M059J (cell line): ENCODE data around the gene UPF1. TPM values are rescaled to one million over a fixed set of nuclear protein-coding genes. Genes with fewer than 3 reads are reported as not detected.

Experiments used
- total RNA-seq: library from RNA; depleted of rRNA; stranded (reverse); fragments of >200 nt; shearing (Covaris generic); gene quantifications from 2 replicates; pipeline ENCODE4 v1.2.3, GENCODE V29; 2014; rRNA removed

Gene UPF1
- total RNA-seq, 1 experiment from 2014 or later = 131 TPM

Other genes with a start within 250 kb of the UPF1 start
- 62.5 and 89.3 TPM in 2 replicates for gene REX1BD, start 243.2 kb upstream of the UPF1 start, total RNA-seq
- 0.49 and 0.57 TPM in 2 replicates for gene CRLF1, start 225.2 kb upstream of the UPF1 start, total RNA-seq
- gene TMEM59L, start 219.1 kb upstream of the UPF1 start, total RNA-seq = 0.05 TPM in 1 of 2 replicates, not detected in the other
- gene KLHL26, start 194.9 kb upstream of the UPF1 start, total RNA-seq = 2.2 and 3.6 TPM in 2 replicates
- gene CRTC1, start 148.3 kb upstream of the UPF1 start, total RNA-seq = 0.64 and 2.8 TPM in 2 replicates
- gene COMP, start 40.7 kb upstream of the UPF1 start, total RNA-seq = not detected in 2 replicates
- 0.98 and 1.1 TPM in 2 replicates for gene CERS1, start 64.2 kb downstream of the UPF1 start, total RNA-seq
- gene COPE, start 87.4 kb downstream of the UPF1 start, total RNA-seq = 334 and 499 TPM in 2 replicates
- gene DDX49, start 87.8 kb downstream of the UPF1 start, total RNA-seq = 75.5 and 76.5 TPM in 2 replicates
- gene HOMER3, start 109.3 kb downstream of the UPF1 start, total RNA-seq = 105 and 141 TPM in 2 replicates
- gene SUGP2, start 201.6 kb downstream of the UPF1 start, total RNA-seq = 31.8 and 49.0 TPM in 2 replicates
- gene ARMC6, start 201.6 kb downstream of the UPF1 start, total RNA-seq = 38.2 and 40.3 TPM in 2 replicates
- gene SLC25A42, start 232.0 kb downstream of the UPF1 start, total RNA-seq = 8.4 and 10.3 TPM in 2 replicates